ENCODE results near the gene CEACAM3. TPM values are rescaled to one million over a fixed set of nuclear protein-coding genes. Genes with fewer than 3 reads are reported as not detected.

CEACAM3 gene
- not detected in 2 replicates for total RNA-seq

GRCh38 chr19:41796362-41796761, at the start of gene CEACAM3:
Gene CEACAM3 (plus strand): TSS chr19:41796587. CDS start chr19:41796678, 91 bp downstream.

GRCh38 chr19:41755328-41755913, 41.0 kb upstream of the CEACAM3 start, which contains the start of gene CEACAM6:
Gene CEACAM6 (plus strand): TSS chr19:41755530. CDS start chr19:41755639, 109 bp downstream.

GRCh38 chr19:41844601-41845000, 48.2 kb downstream of the CEACAM3 start, which contains the start of gene LYPD4:
Gene LYPD4 (minus strand): TSS chr19:41844683. CDS start chr19:41839285, 5,398 bp downstream.

GRCh38 chr19:41845001-41845050, 48.4 kb downstream of the CEACAM3 start, which contains the start of gene DMRTC2:
Gene DMRTC2 (plus strand): TSS chr19:41845042. CDS start chr19:41847429, 2,387 bp downstream.

GRCh38 chr19:41859618-41860418, 63.4 kb downstream of the CEACAM3 start, which contains the start of gene RPS19:
Gene RPS19 (plus strand): TSS chr19:41860255. CDS start chr19:41860775, 520 bp downstream.

Other genes starting within 250 kb of the CEACAM3 start
- gene CEACAM21, start 220.4 kb upstream of the CEACAM3 start, total RNA-seq, result not detected in 2 replicates
- not detected in 2 replicates for gene CEACAM4, start 169.5 kb upstream of the CEACAM3 start, total RNA-seq
- gene CEACAM7, start 108.3 kb upstream of the CEACAM3 start, total RNA-seq, result not detected in 2 replicates
- gene CEACAM5, start 88.0 kb upstream of the CEACAM3 start, total RNA-seq, result not detected in 2 replicates
- not detected in 2 replicates for gene CEACAM6, start 41.1 kb upstream of the CEACAM3 start, total RNA-seq
- not detected in 2 replicates for gene LYPD4, start 48.1 kb downstream of the CEACAM3 start, total RNA-seq
- gene DMRTC2, start 48.5 kb downstream of the CEACAM3 start, total RNA-seq, result not detected in 2 replicates
- gene RPS19, start 63.7 kb downstream of the CEACAM3 start, total RNA-seq, result 776 and 788 TPM in 2 replicates
- not detected in 2 replicates for gene CD79A, start 80.7 kb downstream of the CEACAM3 start, total RNA-seq
- gene ARHGEF1, start 86.6 kb downstream of the CEACAM3 start, total RNA-seq, result 27.0 and 28.2 TPM in 2 replicates
- 0.11 TPM in 1 of 2 replicates, not detected in the other for gene ERFL, start 131.9 kb downstream of the CEACAM3 start, total RNA-seq
- gene RABAC1, start 162.7 kb downstream of the CEACAM3 start, total RNA-seq, result 95.6 and 100 TPM in 2 replicates
- gene ATP1A3, start 197.6 kb downstream of the CEACAM3 start, total RNA-seq, result 0.52 and 0.65 TPM in 2 replicates